GM10266 (cell line): ENCODE results near the gene ALDH3A2.

ENCODE experiments used
- DNase-seq: peaks from one replicate; pipeline ENCODE4 v3.0.0; 2012; ENCODE audit errors: extremely low spot score
- TF ChIP-seq, protein P1 (sequence below): IDR thresholded peaks from 2 replicates; pipeline ENCODE4 v1.5.1; 2012; ENCODE audit warnings: mild to moderate bottlenecking, low read depth; ENCODE audit not compliant: control insufficient read depth, insufficient read depth; ENCODE audit errors: missing control alignments

ALDH3A2 gene

DNA sequence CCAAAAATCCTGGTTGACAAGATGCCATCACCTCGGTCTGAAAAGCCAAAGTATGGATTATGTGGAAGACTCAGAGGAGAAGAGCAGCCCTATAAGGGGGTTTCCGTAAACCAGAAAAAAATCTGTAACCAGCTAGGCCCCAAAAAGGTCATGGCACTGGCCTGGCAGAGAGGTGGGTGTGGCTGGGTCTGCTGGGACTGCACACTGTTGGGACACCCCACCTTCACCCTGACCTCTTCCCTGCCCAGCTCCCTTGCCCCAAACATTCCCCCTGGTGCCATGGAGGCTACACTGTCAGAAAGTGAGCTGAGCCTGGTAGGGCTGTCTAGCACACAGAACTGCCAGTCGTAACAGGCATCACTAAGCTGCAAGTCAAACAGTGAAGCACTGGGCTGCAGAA is 61.3 kb downstream of the ALDH3A2 start:
- TF ChIP-seq, protein P1, sequence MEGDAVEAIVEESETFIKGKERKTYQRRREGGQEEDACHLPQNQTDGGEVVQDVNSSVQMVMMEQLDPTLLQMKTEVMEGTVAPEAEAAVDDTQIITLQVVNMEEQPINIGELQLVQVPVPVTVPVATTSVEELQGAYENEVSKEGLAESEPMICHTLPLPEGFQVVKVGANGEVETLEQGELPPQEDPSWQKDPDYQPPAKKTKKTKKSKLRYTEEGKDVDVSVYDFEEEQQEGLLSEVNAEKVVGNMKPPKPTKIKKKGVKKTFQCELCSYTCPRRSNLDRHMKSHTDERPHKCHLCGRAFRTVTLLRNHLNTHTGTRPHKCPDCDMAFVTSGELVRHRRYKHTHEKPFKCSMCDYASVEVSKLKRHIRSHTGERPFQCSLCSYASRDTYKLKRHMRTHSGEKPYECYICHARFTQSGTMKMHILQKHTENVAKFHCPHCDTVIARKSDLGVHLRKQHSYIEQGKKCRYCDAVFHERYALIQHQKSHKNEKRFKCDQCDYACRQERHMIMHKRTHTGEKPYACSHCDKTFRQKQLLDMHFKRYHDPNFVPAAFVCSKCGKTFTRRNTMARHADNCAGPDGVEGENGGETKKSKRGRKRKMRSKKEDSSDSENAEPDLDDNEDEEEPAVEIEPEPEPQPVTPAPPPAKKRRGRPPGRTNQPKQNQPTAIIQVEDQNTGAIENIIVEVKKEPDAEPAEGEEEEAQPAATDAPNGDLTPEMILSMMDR = no peak
- DNase-seq = peak; percentile 14

DNA sequence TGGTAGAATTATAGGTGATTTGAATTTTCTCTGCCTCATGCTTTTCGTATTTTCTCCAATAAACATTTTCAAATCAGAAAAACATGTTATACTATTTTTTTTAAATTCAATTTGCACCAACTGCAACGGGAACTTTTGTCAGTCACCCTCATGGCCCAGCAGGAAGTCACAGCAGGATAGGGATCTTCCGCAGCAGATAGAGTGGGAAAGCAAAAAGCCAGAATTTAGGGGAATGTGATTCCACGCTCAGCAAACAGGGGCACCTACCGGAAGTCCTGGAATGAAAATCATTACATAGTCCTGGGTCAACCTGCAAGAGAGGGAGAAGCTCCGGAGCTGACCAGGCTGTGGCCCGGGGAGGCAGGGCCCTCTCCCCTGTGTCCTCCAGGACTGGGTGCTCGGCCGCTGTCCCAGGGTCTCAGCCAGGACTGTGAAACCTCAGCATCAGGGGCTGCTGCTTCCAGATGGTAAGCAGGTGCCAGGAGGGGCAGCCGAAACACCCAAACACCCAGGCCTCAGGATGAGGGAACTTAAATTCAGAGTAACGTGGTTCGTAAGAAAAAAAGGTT is 64.0 kb downstream of the ALDH3A2 start:
- TF ChIP-seq, protein P1 = no peak
- DNase-seq = no peak

DNA sequence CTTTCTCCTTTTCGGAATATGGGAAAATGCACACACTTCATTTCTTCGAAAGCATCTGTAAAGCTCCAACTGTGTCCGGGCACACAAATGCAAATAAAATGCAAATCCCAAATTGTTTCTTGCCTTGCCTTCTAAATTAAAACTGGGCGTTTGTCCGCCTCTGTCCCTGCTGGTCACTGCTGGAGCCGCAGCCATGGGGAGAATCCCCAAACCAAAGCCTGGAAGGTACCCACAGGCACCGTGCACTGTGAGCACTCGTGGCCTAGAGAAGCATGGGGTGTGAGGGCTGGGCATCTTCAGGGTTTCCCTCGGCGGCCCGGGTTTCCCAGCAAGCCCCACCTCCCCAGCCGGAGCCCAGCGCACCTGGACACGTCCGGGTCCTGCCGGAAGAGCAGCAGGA is 64.9 kb downstream of the ALDH3A2 start:
- TF ChIP-seq, protein P1 = no peak
- DNase-seq = no peak

DNA sequence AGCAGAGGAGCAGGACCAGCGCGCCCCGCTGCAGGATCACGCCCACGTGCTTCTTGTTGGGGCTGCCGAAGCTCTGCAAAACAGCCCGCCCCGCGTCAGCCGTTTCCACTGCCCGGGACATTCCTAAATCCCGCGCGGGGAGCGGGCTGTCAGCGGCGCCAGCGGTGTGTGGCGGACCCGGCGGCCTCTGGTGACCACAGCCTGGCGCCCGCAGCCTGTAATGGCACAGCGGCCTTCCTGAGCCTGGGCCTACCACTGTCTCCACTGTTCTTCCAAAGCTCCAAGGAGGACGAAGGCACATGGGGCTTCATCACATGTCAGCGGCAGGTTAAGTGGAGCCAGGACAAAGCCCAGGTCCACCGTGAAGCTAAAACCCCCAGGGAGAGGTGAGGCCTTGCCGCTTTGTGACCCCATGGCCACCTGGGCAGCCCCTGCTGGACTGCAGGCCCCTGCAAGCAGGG is 65.4 kb downstream of the ALDH3A2 start:
- TF ChIP-seq, protein P1 = no peak

GRCh38 chr17:19714542-19715411 is 66.2 kb downstream of the ALDH3A2 start:
- TF ChIP-seq, protein P1 = no peak
- DNase-seq = no peak

More for the DNA sequence above, 65.4 kb downstream of the ALDH3A2 start:
- DNase-seq = no peak

DNA sequence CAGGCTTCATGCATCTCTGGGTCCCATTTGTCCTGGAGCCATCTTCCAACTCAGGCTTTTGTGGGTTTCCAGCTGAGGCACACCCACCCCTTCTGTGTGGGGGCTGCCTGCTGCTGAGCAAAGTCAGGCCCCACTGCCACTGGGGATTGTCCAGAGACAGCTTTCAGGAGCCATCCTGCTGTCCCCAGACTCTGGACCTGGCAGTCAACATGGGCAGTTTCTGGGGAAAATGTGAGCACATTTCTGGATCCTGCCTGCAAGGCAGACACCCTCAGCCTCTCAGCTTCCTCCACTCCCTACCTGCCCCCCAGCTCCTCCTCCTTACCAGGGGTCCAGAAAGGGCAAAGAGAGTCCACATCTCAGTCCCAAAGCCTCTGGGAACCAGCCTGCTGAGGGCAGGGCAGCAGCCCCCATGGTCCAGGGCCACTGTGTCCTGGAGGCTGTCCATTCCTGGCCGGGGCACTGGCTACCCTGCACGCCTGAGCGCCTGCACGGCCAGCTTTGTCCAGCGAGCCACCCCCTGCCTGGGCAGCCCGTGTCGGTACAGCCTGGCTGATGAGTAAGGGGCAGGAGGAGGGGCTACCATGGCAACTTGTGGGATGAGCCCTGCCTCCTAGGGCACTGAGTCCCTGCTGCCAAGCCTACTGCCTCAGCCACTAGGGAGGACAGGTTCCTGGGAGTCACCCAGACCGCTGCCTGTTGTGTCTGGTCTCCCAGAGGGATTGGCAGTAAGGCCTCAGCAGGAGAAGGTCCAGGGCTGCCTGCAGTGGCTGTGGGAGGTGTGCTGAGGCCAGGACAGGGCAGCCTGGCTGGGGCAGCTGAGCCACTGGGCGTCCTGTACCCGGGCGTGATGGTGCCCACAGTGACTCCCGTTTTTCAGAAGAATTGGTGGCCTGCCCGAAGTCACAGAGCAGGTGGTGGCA is 67.8 kb downstream of the ALDH3A2 start, which contains the start of gene SLC47A2:
Gene SLC47A2 (minus strand): TSS at position 477 of the 923 bp plus-strand sequence. CDS start 29 bp downstream, at position 448.
- no peak for DNase-seq
- TF ChIP-seq, protein P1 = no peak
